Measurements from ENCODE around the gene MPPED1.

MPPED1 gene

DNA sequence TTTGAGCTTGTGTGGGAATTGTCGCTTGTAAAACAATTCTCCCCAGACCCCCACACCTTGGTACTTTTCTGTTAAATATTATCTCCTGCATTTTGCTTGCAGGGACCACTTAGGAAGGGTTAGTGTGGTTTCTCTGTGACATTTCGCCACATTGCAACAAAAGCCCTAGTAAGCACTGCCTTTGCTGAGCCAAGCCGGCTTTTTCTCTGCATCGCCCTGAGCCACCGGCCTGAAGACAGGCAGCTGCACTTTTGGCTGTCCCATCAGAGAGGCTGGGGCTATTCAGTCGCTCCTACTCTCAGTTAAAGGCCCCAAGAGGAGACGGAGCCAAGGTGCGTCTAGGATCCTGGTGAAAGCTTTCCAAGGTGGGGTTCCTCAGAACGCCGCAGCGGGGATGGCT, 5.7 kb downstream of the MPPED1 start:
- H3K4me1 ChIP-seq (ENCODE audit: control insufficient read depth, insufficient read depth, low read length) = no peaks in the 10 kb centered on the region
- H3K9me3 ChIP-seq (replicated peaks; ENCODE audit: low read length) = no peaks in the 10 kb centered on the region
- H3K36me3 ChIP-seq (ENCODE audit: insufficient read depth, low read length) = no peaks in the 10 kb centered on the region
- peaks cover 58% of the 10 kb centered on the region for H3K27me3 ChIP-seq (ENCODE audit: control insufficient read depth, insufficient read depth, low read length)
- no peak overlapping the region for H3K4me3 ChIP-seq (ENCODE audit: low read length)
- no peak overlapping the region for H3K9ac ChIP-seq (ENCODE audit: low read depth, low read length)
- H3K4me2 ChIP-seq (ENCODE audit: low read length) = no peak overlapping the region

DNA sequence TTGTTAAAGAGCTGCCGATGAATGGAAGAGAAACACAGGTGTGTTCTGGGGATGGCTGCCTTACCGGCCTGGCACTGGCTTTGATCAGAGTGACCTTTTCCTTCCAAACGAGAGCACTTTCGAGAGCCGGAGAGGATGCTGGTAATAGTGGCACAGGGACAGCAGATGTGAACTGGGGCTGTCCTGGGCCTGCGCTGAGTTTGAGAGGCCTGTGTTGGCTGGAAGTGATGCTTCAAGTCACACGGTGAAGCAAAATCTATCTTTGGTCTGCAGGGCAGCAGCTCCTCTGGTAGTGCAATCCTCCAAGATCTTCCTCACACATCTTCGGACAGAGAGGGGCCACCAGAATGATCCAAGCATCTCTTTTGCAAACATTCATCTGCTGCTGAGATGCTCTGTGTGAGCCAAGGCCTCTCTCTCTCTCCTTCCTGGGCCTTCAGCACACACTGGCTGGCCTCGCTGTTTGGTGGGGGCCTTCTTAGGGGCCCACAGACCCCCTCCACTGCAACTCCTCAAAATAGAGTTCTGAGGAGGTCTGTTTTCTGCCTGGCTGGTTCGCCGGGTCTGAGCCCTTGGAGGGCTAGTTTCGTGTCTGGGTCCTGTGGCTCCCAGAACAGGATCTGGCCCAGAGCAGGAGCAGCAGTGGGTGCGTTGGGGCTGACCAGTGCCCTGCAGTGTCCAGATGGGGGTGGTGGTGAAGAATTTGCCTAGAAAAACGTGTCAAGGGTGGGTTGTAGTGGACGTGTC, 6.4 kb downstream of the MPPED1 start:
- H3K27me3 ChIP-seq (ENCODE audit: control insufficient read depth, insufficient read depth, low read length) = peaks cover 52% of the 10 kb centered on the region
- H3K9me3 ChIP-seq (replicated peaks; ENCODE audit: low read length) = no peaks in the 10 kb centered on the region
- no peak overlapping the region for H3K4me3 ChIP-seq (ENCODE audit: low read length)
- no peaks in the 10 kb centered on the region for H3K36me3 ChIP-seq (ENCODE audit: insufficient read depth, low read length)
- H3K4me2 ChIP-seq (ENCODE audit: low read length) = no peak overlapping the region
- H3K9ac ChIP-seq (ENCODE audit: low read depth, low read length) = no peak overlapping the region
- no peaks in the 10 kb centered on the region for H3K4me1 ChIP-seq (ENCODE audit: control insufficient read depth, insufficient read depth, low read length)

DNA sequence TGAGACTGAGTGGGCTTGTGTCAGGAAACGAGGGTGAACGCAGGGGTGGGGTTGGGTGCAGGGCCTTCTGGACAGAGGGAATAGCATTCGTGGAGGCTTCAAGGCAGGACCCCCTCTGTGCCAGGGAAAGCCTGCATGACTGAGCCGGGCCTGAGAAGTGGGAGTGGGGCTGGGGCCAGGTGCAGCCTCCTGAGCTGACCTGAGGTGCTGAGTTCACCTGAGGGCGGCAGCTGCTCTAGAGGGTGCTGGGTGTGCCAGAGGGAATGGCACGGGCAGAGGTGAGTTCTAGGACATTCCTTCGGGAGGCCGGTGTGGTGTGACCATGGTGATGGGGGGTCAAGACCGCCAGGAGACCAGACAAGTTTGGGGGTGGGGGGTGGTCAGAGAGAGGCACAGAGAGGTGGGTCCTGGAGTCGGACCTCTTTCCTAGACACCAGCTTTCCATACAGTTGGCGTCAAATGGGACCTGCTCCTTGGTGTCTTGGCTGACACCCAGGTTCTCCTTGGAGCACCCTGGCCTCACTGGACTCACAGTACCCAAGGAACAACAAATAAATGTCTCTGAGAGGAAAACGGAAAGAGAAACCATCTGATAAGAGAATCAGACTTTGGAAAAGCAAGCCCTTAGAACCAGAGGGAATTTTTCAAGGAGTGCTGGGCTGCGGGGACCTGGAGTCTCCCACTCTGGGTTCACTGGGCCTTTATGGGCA, 7.7 kb downstream of the MPPED1 start:
- peaks cover 41% of the 10 kb centered on the region for H3K27me3 ChIP-seq (ENCODE audit: control insufficient read depth, insufficient read depth, low read length)
- H3K4me2 ChIP-seq (ENCODE audit: low read length) = no peak overlapping the region
- H3K36me3 ChIP-seq (ENCODE audit: insufficient read depth, low read length) = no peaks in the 10 kb centered on the region
- H3K4me1 ChIP-seq (ENCODE audit: control insufficient read depth, insufficient read depth, low read length) = no peaks in the 10 kb centered on the region
- H3K9me3 ChIP-seq (replicated peaks; ENCODE audit: low read length) = no peaks in the 10 kb centered on the region
- no peak overlapping the region for H3K4me3 ChIP-seq (ENCODE audit: low read length)
- H3K9ac ChIP-seq (ENCODE audit: low read depth, low read length) = no peak overlapping the region

DNA sequence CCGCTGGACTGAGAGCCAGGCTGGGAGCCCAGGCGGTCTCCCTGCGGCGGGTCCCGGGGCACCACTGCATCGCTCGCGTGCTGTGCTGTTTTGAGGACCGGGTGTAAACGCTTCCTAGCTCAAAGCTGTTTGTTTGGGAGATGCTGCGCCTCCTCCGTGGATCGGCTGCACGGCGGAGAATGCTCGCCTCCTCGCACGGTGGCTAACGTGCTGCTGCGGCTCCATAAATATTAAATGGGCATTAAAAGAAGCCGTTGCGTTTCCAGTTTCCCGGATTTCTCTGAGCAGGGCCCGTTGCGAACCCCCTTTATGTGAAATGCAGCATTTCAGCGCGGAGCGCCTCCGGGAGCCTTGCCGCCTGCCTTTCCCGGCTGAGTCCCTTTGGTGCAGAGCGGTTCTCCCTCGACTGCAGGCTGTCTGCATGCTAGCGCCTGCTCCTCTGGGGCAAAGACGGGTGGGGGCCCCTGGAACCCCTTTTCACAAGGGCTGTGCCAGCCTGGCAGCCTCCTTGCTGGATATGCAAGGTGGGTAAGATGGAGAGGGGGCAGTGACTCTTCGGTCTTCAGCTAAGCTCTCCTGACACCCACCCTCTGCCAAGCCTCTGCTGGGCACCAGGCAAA, 9.3 kb downstream of the MPPED1 start:
- Histone ChIP-seq H3K9ac (ENCODE audit: low read depth, low read length) (no peak overlapping the region), H3K9me3 (replicated peaks; ENCODE audit: low read length) (no peaks in the 10 kb centered on the region), H3K4me3 (ENCODE audit: low read length) (no peak overlapping the region), H3K36me3 (ENCODE audit: insufficient read depth, low read length) (no peaks in the 10 kb centered on the region), H3K4me2 (ENCODE audit: low read length) (no peak overlapping the region), H3K27me3 (ENCODE audit: control insufficient read depth, insufficient read depth, low read length) (peaks cover 26% of the 10 kb centered on the region), H3K4me1 (ENCODE audit: control insufficient read depth, insufficient read depth, low read length) (no peaks in the 10 kb centered on the region)

DNA sequence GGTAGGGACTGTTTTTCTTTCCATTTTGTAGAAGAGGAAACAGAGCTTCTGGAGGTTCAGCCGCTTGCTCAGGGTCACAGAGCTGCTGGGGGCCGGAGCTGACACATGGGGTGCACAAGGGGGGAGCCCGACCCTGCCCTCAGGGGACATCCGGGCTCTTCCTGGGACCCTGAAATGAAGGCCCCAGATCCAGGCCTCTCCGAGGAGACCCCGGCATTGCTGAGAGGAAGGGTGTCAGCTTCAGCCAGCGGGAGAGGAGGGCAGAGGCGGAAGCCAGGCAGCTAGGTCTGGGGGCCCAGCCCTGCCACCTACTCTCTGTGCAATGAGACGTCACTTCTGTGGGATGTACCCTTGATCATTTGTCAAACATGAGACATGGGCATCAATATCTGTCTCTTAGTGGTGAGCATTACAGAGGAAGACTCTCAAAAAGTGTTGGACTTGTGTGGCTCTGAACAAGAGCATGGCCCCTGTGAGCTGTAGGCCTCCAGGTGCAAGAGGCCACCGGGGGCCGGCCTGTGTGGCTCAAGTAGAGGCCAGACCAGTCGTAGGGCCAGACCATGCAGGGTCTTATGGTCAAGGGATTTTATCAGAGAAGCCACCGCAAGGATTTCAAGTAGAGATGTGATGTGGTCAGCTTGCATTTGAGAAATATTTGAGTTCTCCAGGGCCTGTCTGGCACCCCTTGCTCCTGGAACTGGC, 10.3 kb downstream of the MPPED1 start:
- peaks cover 17% of the 10 kb centered on the region for H3K27me3 ChIP-seq (ENCODE audit: control insufficient read depth, insufficient read depth, low read length)
- H3K4me1 ChIP-seq (ENCODE audit: control insufficient read depth, insufficient read depth, low read length) = no peaks in the 10 kb centered on the region
- no peak overlapping the region for H3K4me3 ChIP-seq (ENCODE audit: low read length)
- no peak overlapping the region for H3K4me2 ChIP-seq (ENCODE audit: low read length)
- H3K9me3 ChIP-seq (replicated peaks; ENCODE audit: low read length) = no peaks in the 10 kb centered on the region
- H3K36me3 ChIP-seq (ENCODE audit: insufficient read depth, low read length) = no peaks in the 10 kb centered on the region
- no peak overlapping the region for H3K9ac ChIP-seq (ENCODE audit: low read depth, low read length)

DNA sequence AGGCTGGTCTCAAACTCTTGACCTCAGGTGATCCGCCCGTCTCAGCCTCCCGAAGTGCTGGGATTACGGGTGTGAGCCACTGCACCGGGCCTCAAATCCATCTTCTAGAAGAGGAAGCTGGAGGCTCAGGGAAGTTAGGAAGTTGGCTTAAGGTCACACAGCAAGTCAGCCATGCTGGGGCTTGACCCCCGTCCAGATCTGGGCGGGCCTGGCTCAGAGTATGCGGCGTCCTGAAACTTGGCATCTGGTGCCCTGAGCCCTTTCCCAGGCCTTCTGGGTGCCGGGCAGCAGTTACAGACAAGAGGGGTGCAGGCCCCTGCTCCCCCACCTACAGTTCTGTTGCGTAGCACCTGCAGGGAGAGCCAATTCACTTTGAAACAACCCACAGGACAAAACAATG, 11.2 kb downstream of the MPPED1 start:
- Histone ChIP-seq H3K4me2 (ENCODE audit: low read length) (no peak overlapping the region), H3K4me3 (ENCODE audit: low read length) (no peak overlapping the region), H3K36me3 (ENCODE audit: insufficient read depth, low read length) (no peaks in the 10 kb centered on the region), H3K4me1 (ENCODE audit: control insufficient read depth, insufficient read depth, low read length) (no peaks in the 10 kb centered on the region), H3K27me3 (ENCODE audit: control insufficient read depth, insufficient read depth, low read length) (peaks cover 18% of the 10 kb centered on the region), H3K9ac (ENCODE audit: low read depth, low read length) (no peak overlapping the region), H3K9me3 (replicated peaks; ENCODE audit: low read length) (no peaks in the 10 kb centered on the region)

DNA sequence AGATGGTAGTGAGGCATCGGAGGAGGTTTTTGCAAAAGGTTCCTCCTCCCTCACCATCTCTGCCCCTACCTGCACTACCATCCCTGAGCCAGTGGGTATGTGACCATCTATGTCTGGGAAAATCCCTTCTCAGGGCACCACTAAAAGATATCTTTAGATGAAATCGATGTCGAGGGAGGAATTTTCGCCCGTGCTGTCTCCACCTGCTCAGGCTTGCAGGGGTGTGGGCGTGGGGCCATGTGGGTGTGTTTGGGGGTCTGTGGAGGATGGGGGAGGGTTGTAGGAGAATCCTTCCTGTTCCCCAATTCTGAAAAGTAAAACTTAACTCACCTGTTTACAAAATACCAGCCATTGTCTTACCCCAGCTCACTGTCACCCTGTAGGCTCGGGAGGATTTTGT, 12.4 kb downstream of the MPPED1 start:
- Histone ChIP-seq H3K9ac (ENCODE audit: low read depth, low read length) (no peak overlapping the region), H3K9me3 (replicated peaks; ENCODE audit: low read length) (no peaks in the 10 kb centered on the region), H3K4me1 (ENCODE audit: control insufficient read depth, insufficient read depth, low read length) (no peaks in the 10 kb centered on the region), H3K4me3 (ENCODE audit: low read length) (no peak overlapping the region), H3K4me2 (ENCODE audit: low read length) (no peak overlapping the region), H3K27me3 (ENCODE audit: control insufficient read depth, insufficient read depth, low read length) (peaks cover 20% of the 10 kb centered on the region), H3K36me3 (ENCODE audit: insufficient read depth, low read length) (no peaks in the 10 kb centered on the region)

DNA sequence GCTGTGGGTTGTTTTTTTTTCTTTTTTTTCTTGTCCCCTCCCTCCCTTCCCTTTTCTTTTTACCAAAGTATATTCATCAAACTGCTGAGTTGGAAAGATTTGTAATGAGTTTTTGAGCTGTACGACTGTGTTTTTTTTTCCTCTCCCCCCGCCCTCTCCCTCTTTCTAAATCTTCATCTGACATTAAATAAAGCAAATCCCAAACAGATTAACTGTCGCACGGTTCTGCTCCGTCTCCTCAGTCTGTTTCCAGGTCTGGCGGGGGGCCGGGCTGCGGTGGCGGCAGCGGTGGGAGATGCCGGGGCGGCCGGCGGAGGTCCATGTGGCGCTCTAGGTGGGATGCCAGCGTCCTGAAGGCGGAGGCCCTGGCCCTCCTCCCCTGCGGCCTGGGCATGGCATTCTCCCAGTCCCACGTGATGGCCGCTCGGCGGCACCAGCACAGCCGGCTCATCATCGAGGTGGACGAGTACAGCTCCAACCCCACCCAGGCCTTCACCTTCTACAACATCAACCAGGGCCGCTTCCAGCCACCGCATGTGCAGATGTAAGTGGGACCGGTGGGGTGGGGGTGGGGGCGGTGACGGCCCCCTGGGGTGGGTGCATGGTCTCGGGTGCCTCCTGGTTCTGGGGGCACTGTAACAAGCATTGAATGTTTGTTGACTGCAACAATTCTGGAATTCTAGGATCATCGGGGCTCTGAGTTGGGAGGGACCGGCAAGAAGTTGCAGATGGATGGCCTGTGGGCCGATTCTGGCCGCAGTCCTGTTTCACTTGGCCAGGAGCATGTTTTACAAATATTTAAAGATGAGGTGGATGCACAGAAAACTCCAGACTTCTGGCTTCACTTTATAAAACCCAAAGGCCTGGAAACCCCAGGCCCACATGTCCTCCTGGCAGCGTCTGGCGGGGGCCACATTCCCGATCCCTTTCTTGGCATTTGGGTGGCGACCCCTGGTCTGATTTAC, 13.1 kb downstream of the MPPED1 start:
- Histone ChIP-seq H3K4me1 (ENCODE audit: control insufficient read depth, insufficient read depth, low read length) (no peaks in the 10 kb centered on the region), H3K27me3 (ENCODE audit: control insufficient read depth, insufficient read depth, low read length) (peaks cover 22% of the 10 kb centered on the region), H3K9ac (ENCODE audit: low read depth, low read length) (no peak overlapping the region), H3K4me2 (ENCODE audit: low read length) (no peak overlapping the region), H3K9me3 (replicated peaks; ENCODE audit: low read length) (no peaks in the 10 kb centered on the region), H3K4me3 (ENCODE audit: low read length) (no peak overlapping the region), H3K36me3 (ENCODE audit: insufficient read depth, low read length) (no peaks in the 10 kb centered on the region)

DNA sequence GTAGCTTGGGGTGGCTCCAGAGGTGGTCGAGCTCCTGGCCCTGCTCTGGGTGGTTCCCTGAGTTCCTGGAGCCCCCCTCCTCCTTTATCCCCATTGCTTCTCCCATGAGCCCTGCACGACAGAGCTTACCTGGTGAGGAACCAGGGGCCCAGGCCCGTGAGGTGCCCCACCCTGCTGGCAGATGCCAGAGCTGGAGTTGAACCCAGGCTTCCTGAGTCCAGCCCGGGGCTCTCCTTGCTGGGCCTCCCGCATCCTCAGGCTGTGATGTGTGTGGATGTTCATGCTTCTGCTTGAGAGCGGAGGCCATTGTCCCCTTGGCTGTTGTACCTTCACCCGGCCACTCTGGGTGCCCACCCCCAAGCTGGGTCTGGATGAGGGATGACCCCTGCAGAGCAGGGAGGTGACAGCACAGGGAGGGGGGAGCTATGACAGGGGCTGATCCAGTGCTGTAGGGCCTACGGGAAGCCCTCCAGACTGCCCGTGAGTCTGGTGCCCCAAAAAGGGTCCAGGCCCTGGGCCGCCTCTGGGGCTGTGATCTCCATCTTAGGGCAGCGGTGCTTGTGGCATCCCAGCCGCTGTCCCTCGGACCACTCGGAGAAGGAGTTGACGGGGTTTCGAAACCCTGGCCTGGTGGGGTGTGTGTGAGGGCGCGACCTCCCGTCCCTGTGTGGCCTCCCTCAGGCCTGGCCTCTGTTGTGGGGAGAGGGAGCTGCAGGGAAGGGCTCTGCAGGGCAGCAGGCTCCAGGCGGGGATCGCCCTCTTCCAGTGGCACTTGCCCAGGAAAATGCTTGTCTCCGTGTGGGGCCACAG, 14.4 kb downstream of the MPPED1 start:
- H3K9me3 ChIP-seq (replicated peaks; ENCODE audit: low read length) = no peaks in the 10 kb centered on the region
- no peaks in the 10 kb centered on the region for H3K4me1 ChIP-seq (ENCODE audit: control insufficient read depth, insufficient read depth, low read length)
- H3K4me3 ChIP-seq (ENCODE audit: low read length) = no peak overlapping the region
- peaks cover 27% of the 10 kb centered on the region for H3K27me3 ChIP-seq (ENCODE audit: control insufficient read depth, insufficient read depth, low read length)
- H3K9ac ChIP-seq (ENCODE audit: low read depth, low read length) = no peak overlapping the region
- no peak overlapping the region for H3K4me2 ChIP-seq (ENCODE audit: low read length)
- no peaks in the 10 kb centered on the region for H3K36me3 ChIP-seq (ENCODE audit: insufficient read depth, low read length)

DNA sequence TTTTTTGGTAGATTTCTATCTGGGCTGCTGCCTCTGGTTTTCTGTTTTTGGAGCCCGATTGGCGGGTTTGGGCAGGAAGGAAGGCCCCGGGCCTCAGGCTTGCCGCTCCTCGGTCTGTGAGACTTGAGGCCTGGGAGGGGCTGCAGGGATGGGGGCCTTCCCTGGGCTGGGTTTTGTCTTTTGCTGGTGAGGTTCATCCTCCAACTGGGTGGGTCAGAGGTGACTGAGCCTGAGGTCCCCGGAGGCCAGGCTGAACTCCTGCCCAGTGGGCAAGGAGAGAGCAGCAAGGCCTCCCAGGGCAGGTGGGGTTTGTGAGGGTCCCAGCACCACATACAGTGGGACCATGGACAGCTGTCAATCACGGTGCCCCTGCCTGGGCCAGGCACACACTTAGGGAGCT, 15.0 kb downstream of the MPPED1 start:
- Histone ChIP-seq H3K9me3 (replicated peaks; ENCODE audit: low read length) (no peaks in the 10 kb centered on the region), H3K36me3 (ENCODE audit: insufficient read depth, low read length) (no peaks in the 10 kb centered on the region), H3K4me1 (ENCODE audit: control insufficient read depth, insufficient read depth, low read length) (no peaks in the 10 kb centered on the region), H3K4me3 (ENCODE audit: low read length) (no peak overlapping the region), H3K9ac (ENCODE audit: low read depth, low read length) (no peak overlapping the region), H3K4me2 (ENCODE audit: low read length) (no peak overlapping the region), H3K27me3 (ENCODE audit: control insufficient read depth, insufficient read depth, low read length) (peaks cover 24% of the 10 kb centered on the region)
